ENCODE data around the gene COMMD3.

The COMMD3 gene

GRCh38 chr10:22368402-22368801, 52.2 kb downstream of the COMMD3 start:
- DNase-seq (ENCODE audit: low read depth): no peak
- H3K4me3 ChIP-seq (ENCODE audit: low read depth, low read length): no peak overlapping the region
- no peak for TF ChIP-seq MYC (IDR thresholded peaks at IDR 0.05; ENCODE audit: low read depth, low read length)
- no peak for TF ChIP-seq MAX (IDR thresholded peaks at IDR 0.05; ENCODE audit: low read depth, low read length)
- no peak for TF ChIP-seq CTCF (IDR thresholded peaks at IDR 0.05; ENCODE audit: low read depth, low read length)
- no peak for TF ChIP-seq POLR2A (IDR thresholded peaks at IDR 0.05; ENCODE audit: extremely low read depth, insufficient read length)

GRCh38 chr10:22368981-22369380, 52.8 kb downstream of the COMMD3 start:
- no peak for DNase-seq (ENCODE audit: low read depth)
- no peak for TF ChIP-seq CTCF (IDR thresholded peaks at IDR 0.05; ENCODE audit: low read depth, low read length)
- TF ChIP-seq POLR2A (IDR thresholded peaks at IDR 0.05; ENCODE audit: extremely low read depth, insufficient read length): no peak
- no peak for TF ChIP-seq MAX (IDR thresholded peaks at IDR 0.05; ENCODE audit: low read depth, low read length)
- no peak for TF ChIP-seq MYC (IDR thresholded peaks at IDR 0.05; ENCODE audit: low read depth, low read length)
- no peak overlapping the region for H3K4me3 ChIP-seq (ENCODE audit: low read depth, low read length)

- peak; percentile 71 for DNase-seq (ENCODE audit: low read depth)
- TF ChIP-seq MAX (IDR thresholded peaks at IDR 0.05; ENCODE audit: low read depth, low read length): no peak
- no peak for TF ChIP-seq CTCF (IDR thresholded peaks at IDR 0.05; ENCODE audit: low read depth, low read length)
- no peak for TF ChIP-seq MYC (IDR thresholded peaks at IDR 0.05; ENCODE audit: low read depth, low read length)
- no peak for TF ChIP-seq POLR2A (IDR thresholded peaks at IDR 0.05; ENCODE audit: extremely low read depth, insufficient read length)
- H3K4me3 ChIP-seq (ENCODE audit: low read depth, low read length): no peak overlapping the region
Measured at GRCh38 chr10:22369434-22370072, 53.4 kb downstream of the COMMD3 start.

Measured in NB4 (cell line).